Hematopoietic multipotent progenitor cell treated with erythropoietin and hydrocortisone succinate and interleukin-3 and kit ligand, for 17 days (in vitro differentiated cells): ENCODE measurements around the gene RGMB.
"Not testable (repeated sequence)": the region's sequence is repeated elsewhere in the genome, so short reads cannot be mapped to it uniquely, and the experiment has no call there.

ENCODE experiments used
- DNase-seq: peaks from one replicate; pipeline ENCODE4 v3.0.0-alpha.2; 2015; ENCODE audit warnings: low spot score

Gene RGMB

GRCh38 chr5:98773464-98774191 lies at the start of gene RGMB:
Gene RGMB, plus strand, starts transcription at chr5:98773663. Its CDS starts 408 bp downstream, at chr5:98774071.
- DNase-seq, result no peak

GRCh38 chr5:98726258-98726657 lies 47.2 kb upstream of the RGMB start:
- DNase-seq, result no peak

- DNase-seq, result no peak
These were observed 45.8 kb upstream of the RGMB start for GRCh38 chr5:98727686-98728085.

- no peak for DNase-seq
These were observed 38.8 kb upstream of the RGMB start for GRCh38 chr5:98734646-98735045.

GRCh38 chr5:98735806-98736507 lies 37.5 kb upstream of the RGMB start:
- no peak for DNase-seq

- no peak for DNase-seq
These were observed 36.7 kb upstream of the RGMB start for GRCh38 chr5:98736753-98737152.

GRCh38 chr5:98737441-98737840 lies 36.0 kb upstream of the RGMB start:
- not testable (repeated sequence) for DNase-seq

- not testable (repeated sequence) for DNase-seq
These were observed 34.8 kb upstream of the RGMB start for GRCh38 chr5:98738481-98739149.

GRCh38 chr5:98741926-98742325 lies 31.5 kb upstream of the RGMB start:
- no peak for DNase-seq

- DNase-seq, result no peak
These were observed 30.9 kb upstream of the RGMB start for GRCh38 chr5:98742396-98743073.

- not testable (repeated sequence) for DNase-seq
These were observed 25.2 kb upstream of the RGMB start for GRCh38 chr5:98748259-98748658.

GRCh38 chr5:98749046-98749445 lies 24.4 kb upstream of the RGMB start:
- no peak for DNase-seq

GRCh38 chr5:98750693-98751092 lies 22.8 kb upstream of the RGMB start:
- DNase-seq, result no peak

- not testable (repeated sequence) for DNase-seq
These were observed 21.1 kb upstream of the RGMB start for GRCh38 chr5:98752331-98752730.

- DNase-seq, result not testable (repeated sequence)
These were observed 20.7 kb upstream of the RGMB start for GRCh38 chr5:98752801-98753200.

- DNase-seq, result no peak
These were observed 20.0 kb upstream of the RGMB start for GRCh38 chr5:98753507-98753906.

GRCh38 chr5:98755406-98755805 lies 18.1 kb upstream of the RGMB start:
- DNase-seq, result no peak

- no peak for DNase-seq
These were observed 15.5 kb upstream of the RGMB start for GRCh38 chr5:98757978-98758377.

- DNase-seq, result no peak
These were observed 10.3 kb upstream of the RGMB start for GRCh38 chr5:98763001-98763630.

- DNase-seq, result no peak
These were observed 7.6 kb upstream of the RGMB start for GRCh38 chr5:98765815-98766214.

- no peak for DNase-seq
These were observed 5.9 kb upstream of the RGMB start for GRCh38 chr5:98767581-98767980.
